Neural cell (in vitro differentiated cells): ENCODE results near the gene PMM2.

Source experiments
- EZH2 ChIP-seq: fragments of 200-600, 300-800 bp; shearing (Covaris generic), sonication (generic); IDR thresholded peaks from 2 replicates; pipeline ENCODE4 v1.6.1; 2014; ENCODE audit warnings: antibody characterized with exemption, low read length, borderline replicate concordance, mild to moderate bottlenecking; ENCODE audit not compliant: insufficient read depth, poor library complexity, severe bottlenecking
- POLR2AphosphoS5 ChIP-seq: IDR thresholded peaks from 2 replicates; pipeline ENCODE4 v1.6.1; 2012
- TF ChIP-seq, protein P1 (sequence below): fragments of 450-650 bp; IDR thresholded peaks from 2 replicates; pipeline ENCODE4 v1.5.1; 2014; ENCODE audit warnings: antibody characterized with exemption, mild to moderate bottlenecking, moderate library complexity; ENCODE audit not compliant: poor library complexity, severe bottlenecking

DNA sequence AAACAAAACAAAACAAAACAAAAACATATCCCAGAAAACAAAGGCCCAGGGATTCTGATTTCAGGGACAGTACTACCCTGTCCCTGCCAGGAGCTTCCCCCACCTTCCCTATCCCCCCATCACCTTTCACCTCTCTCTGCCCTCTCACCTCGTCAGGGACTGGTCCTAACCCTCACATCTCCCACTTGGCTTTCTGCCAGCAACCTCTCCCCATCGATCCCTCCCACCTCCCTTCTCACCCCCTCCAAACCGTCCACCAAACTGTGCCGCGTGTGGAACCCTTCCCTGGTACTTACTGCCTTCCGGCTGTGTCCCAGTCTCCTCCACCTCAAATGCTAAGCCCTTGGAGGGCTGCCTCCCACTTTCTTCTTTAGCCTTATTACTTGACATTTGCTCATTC is 36.6 kb upstream of the PMM2 start:
- TF ChIP-seq, protein P1, sequence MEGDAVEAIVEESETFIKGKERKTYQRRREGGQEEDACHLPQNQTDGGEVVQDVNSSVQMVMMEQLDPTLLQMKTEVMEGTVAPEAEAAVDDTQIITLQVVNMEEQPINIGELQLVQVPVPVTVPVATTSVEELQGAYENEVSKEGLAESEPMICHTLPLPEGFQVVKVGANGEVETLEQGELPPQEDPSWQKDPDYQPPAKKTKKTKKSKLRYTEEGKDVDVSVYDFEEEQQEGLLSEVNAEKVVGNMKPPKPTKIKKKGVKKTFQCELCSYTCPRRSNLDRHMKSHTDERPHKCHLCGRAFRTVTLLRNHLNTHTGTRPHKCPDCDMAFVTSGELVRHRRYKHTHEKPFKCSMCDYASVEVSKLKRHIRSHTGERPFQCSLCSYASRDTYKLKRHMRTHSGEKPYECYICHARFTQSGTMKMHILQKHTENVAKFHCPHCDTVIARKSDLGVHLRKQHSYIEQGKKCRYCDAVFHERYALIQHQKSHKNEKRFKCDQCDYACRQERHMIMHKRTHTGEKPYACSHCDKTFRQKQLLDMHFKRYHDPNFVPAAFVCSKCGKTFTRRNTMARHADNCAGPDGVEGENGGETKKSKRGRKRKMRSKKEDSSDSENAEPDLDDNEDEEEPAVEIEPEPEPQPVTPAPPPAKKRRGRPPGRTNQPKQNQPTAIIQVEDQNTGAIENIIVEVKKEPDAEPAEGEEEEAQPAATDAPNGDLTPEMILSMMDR: no peak
- TF ChIP-seq POLR2AphosphoS5 (no peak), EZH2 (no peak)
